ENCODE data around the gene KCTD15.

Gene KCTD15

GRCh38 chr19:33803383-33803782, 6.7 kb downstream of the KCTD15 start:
- TF ChIP-seq ZFX (IDR thresholded peaks at IDR 0.05) (no peak), CTCF (conservative IDR thresholded peaks at IDR 0.05) (no peak)
- H3K27ac ChIP-seq, result no peak overlapping the region

- H3K27ac ChIP-seq, result no peak overlapping the region
- TF ChIP-seq CTCF (conservative IDR thresholded peaks at IDR 0.05) (no peak), ZFX (IDR thresholded peaks at IDR 0.05) (no peak)
Measured at GRCh38 chr19:33804021-33804799, 7.5 kb downstream of the KCTD15 start.

DNA sequence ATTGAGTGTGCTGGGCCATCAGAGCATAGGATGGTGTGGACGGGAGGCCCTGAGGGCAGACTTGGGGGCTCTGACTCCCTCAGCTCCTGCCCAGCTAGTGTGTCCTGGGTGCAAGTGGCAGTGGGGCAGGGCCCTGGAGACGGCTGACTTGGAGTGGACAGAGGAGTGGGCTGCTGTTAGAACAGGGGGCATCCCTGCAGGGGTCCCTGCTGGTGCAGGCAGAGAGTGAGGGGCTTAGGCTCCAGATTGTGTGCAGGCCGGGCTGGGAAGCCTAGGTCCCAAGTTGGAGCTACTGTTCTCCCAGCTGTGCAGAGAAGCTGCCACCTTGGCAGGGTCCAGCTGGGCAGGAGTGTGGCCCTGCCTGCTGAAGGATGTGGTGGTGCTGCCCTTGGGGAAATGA, 8.6 kb downstream of the KCTD15 start:
- H3K27ac ChIP-seq, result no peak overlapping the region
- TF ChIP-seq CTCF (conservative IDR thresholded peaks at IDR 0.05) (no peak), ZFX (IDR thresholded peaks at IDR 0.05) (no peak)

DNA sequence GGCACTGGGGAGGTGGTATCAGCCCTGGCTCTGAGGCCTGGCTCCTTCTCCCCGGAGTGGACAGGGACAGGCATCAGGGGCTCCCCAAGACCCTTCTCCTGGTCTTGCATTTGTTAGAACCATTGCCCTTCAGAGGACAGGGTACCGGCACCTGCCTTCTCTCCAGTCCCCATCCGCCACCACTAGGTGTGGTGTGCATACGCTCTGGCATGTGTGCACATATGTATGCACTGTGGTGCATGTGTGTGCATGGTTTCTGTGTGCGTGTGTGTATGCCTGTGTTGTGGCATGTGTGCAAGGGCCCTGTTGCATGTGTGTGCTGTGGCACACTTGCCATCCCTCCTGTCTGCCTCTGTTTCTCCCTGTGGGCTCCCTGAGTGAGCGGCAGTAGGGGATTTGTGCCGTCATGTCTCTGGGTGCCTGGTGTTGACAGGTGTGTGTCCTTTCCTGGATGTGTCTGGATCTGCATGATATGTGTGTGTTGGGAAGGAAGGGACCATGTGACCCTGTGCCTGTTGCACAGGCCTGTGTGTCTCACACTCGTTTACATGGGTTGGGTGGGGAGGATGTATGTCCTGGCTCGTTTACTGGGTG, 9.3 kb downstream of the KCTD15 start:
- H3K27ac ChIP-seq, result no peak overlapping the region
- TF ChIP-seq ZFX (IDR thresholded peaks at IDR 0.05), result no peak
- no peak for TF ChIP-seq CTCF (conservative IDR thresholded peaks at IDR 0.05)

GRCh38 chr19:33806434-33806881, 9.8 kb downstream of the KCTD15 start:
- no peak overlapping the region for H3K27ac ChIP-seq
- TF ChIP-seq ZFX (IDR thresholded peaks at IDR 0.05) (no peak), CTCF (conservative IDR thresholded peaks at IDR 0.05) (no peak)

DNA sequence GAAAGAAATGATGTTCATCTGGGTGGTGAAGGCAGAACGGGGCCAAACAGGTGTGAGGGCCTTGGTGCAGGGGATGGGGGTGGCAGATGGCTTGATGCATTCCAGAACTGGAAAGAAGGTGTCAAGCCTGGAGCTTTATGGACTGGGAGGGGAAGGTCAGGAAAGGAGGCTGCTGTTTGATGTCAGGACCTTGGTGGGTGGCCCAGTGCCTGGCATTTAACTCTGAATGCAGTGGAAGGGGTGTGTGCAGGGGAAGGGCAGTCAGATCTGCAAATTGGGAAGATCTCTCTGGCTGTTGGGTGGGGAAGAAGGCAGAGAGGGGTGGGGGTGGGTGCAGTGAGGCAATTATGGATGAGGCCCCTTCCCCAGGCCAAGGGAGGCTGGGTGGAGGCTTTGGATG, 11.7 kb downstream of the KCTD15 start:
- H3K27ac ChIP-seq, result no peak overlapping the region
- TF ChIP-seq ZFX (IDR thresholded peaks at IDR 0.05), result no peak
- TF ChIP-seq CTCF (conservative IDR thresholded peaks at IDR 0.05), result no peak

DNA sequence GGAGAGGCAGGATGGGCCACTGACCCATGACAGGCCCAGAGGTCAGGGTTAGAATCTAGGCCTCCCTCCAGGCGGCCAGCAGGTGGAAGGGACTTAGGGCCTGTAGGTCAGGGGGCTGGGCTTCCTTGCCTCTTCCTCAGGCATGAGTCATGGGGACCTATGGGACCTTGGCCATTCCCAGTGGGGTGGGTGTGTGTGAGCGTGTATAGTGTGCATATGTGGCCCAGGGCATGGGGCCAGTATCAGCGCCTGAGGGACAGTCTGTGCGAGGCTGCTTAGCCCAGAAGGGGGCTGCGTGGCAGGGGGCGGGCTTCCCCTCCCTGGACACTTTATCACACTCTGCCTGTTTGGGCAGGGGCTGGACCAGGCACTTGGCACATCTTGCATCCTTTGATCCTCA, 13.3 kb downstream of the KCTD15 start:
- TF ChIP-seq CTCF (conservative IDR thresholded peaks at IDR 0.05) (no peak), ZFX (IDR thresholded peaks at IDR 0.05) (no peak)
- no peak overlapping the region for H3K27ac ChIP-seq

Measured in C4-2B (cell line).